Measurements from ENCODE around the gene CCNL1. TPM values are rescaled to one million over a fixed set of nuclear protein-coding genes. Genes with fewer than 3 reads are reported as not detected.
"Not testable (repeated sequence)": the region's sequence is repeated elsewhere in the genome, so short reads cannot be mapped to it uniquely, and the experiment has no call there.

CCNL1 gene
- total and polyA plus RNA-seq, 5 experiments from 2014 or later, result 52.9 to 388 (median 57.0) TPM

DNA sequence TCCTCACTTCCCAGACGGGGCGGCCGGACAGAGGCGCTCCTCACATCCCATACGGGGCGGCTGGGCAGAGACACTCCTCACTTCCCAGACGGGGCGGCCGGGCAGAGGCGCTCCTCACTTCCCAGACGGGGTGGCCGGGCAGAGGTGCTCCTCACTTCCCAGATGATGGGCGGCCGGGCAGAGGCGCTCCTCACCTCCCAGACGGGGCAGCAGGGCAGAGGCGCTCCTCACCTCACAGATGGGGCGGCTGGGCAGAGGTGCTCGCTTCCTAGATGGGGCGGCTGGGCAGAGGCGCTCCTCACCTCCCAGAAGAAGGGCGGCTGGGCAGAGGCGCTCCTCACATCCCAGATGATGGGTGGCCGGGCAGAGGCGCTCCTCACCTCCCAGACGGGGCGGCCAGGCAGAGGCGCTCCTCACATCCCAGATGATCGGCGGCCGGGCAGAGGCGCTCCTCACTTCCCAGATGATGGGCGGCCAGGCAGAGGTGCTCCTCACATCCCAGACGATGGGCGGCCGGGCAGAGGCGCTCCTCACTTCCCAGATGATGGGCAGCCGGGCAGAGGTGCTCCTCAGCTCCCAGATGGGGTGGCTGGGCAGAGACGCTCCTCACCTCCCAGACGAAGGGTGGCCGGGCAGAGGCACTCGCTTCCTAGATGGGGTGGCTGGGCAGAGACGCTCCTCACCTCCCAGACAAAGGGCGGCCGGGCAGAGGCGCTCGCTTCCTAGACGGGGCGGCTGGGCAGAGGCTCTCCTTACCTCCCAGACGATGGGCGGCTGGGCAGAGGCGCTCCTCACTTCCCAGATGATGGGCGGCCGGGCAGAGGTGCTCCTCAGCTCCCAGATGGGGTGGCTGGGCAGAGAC, 18.8 kb upstream of the CCNL1 start:
- POLR2A ChIA-PET, result interaction anchor here (7.9 kb wide), 1 partner anchor 17 kb away, joined by 503 read pairs; the partner anchor contains the start of gene CCNL1
- H3K27ac Mint-ChIP-seq, result peak overlapping the region in 5 of 10 donors; percentile 25 to 83 (median 37)
- DNase-seq, ATAC-seq, H3K4me3 Mint-ChIP-seq, H3K27me3 Mint-ChIP-seq: not testable (repeated sequence)
- peaks cover 11 to 29% (median 18%) of the 10 kb centered on the region in 9 donors for H3K9me3 Mint-ChIP-seq
- peaks cover 24 to 40% (median 26%) of the 10 kb centered on the region in 3 donors for H3K36me3 Mint-ChIP-seq
- peaks cover 19 to 48% (median 42%) of the 10 kb centered on the region in 4 donors for H3K4me1 Mint-ChIP-seq

DNA sequence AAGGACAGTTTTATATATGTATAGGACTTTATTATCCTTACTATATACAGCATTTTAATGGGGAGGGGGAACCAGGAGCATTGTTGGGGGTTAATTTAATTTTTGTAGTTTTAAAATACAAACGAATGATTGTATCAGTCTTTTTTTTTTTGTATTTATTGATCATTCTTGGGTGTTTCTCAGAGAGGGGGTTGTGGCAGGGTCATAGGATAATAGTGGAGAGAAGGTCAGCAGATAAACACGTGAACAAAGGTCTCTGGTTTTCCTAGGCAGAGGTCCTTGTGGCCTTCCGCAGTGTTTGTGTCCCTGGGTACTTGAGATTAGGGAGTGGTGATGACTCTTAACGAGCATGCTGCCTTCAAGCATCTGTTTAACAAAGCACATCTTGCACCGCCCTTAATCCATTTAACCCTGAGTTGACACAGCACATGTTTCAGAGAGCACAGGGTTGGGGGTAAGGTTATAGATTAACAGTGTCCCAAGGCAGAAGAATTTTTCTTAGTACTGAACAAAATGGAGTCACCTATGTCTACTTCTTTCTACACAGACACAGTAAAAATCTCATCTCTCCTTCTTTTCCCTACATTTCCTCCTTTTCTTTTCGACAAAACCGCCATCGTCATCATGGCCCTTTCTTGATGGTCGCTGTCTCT, 18.0 kb upstream of the CCNL1 start:
- H3K4me1 Mint-ChIP-seq, result peaks cover 13 to 40% (median 39%) of the 10 kb centered on the region in 4 donors
- H3K27ac Mint-ChIP-seq, result peak overlapping the region in 7 of 10 donors; percentile 25 to 99 (median 77)
- DNase-seq, ATAC-seq, H3K27me3 Mint-ChIP-seq: not testable (repeated sequence)
- H3K4me3 Mint-ChIP-seq, result peak overlapping the region in 3 of 10 donors; percentile 25 to 77 (median 36)
- H3K36me3 Mint-ChIP-seq, result peaks cover 16 to 32% (median 18%) of the 10 kb centered on the region in 3 donors
- POLR2A ChIA-PET, result interaction anchor here (0.5 to 7.9 kb wide), 2 partner anchors 16 to 446 kb away, joined by 4 to 503 read pairs; partner anchors contain the start of gene CCNL1
- H3K9me3 Mint-ChIP-seq, result peaks cover 4 to 21% (median 9%) of the 10 kb centered on the region in 9 donors

- peaks cover 0 to 17% (median 6%) of the 10 kb centered on the region in 9 donors for H3K9me3 Mint-ChIP-seq
- POLR2A ChIA-PET, result interaction anchor here (0.5 to 7.9 kb wide), 3 partner anchors 15 to 447 kb away, joined by 4 to 503 read pairs (median 21); partner anchors contain the start of gene CCNL1
- H3K36me3 Mint-ChIP-seq, result peaks cover 10 to 26% (median 11%) of the 10 kb centered on the region in 3 donors
- H3K4me3 Mint-ChIP-seq, result peak overlapping the region in 8 of 10 donors; percentile 27 to 93 (median 74)
- DNase-seq, result no peak
- no peak for ATAC-seq
- peak overlapping the region; percentile 42 to 99 (median 78) for H3K27ac Mint-ChIP-seq
- H3K27me3 Mint-ChIP-seq, result peaks cover 0 to 3% (median 0%) of the 10 kb centered on the region in 5 donors
- H3K4me1 Mint-ChIP-seq, result peaks cover 10 to 39% (median 35%) of the 10 kb centered on the region in 4 donors
Observed at GRCh38 chr3:157176934-157177333, 17.0 kb upstream of the CCNL1 start.

GRCh38 chr3:157175691-157176507, 16.0 kb upstream of the CCNL1 start:
- DNase-seq (no peak), ATAC-seq (no peak)
- H3K36me3 Mint-ChIP-seq, result peaks cover 8 to 20% (median 11%) of the 10 kb centered on the region in 3 donors
- peaks cover 12 to 43% (median 35%) of the 10 kb centered on the region in 4 donors for H3K4me1 Mint-ChIP-seq
- H3K27ac Mint-ChIP-seq, result peak overlapping the region; percentile 95 to 99 (median 98)
- peaks cover 0 to 3% (median 0%) of the 10 kb centered on the region in 5 donors for H3K27me3 Mint-ChIP-seq
- POLR2A ChIA-PET, result interaction anchor here (1.1 to 7.9 kb wide), 13 partner anchors 12 to 621 kb away, joined by 3 to 503 read pairs (median 8); partner anchors contain the start of genes CCNL1, SSR3 and TIPARP
- H3K9me3 Mint-ChIP-seq, result peaks cover 0 to 14% (median 4%) of the 10 kb centered on the region in 9 donors
- peak overlapping the region; percentile 81 to 98 (median 94) for H3K4me3 Mint-ChIP-seq

DNA sequence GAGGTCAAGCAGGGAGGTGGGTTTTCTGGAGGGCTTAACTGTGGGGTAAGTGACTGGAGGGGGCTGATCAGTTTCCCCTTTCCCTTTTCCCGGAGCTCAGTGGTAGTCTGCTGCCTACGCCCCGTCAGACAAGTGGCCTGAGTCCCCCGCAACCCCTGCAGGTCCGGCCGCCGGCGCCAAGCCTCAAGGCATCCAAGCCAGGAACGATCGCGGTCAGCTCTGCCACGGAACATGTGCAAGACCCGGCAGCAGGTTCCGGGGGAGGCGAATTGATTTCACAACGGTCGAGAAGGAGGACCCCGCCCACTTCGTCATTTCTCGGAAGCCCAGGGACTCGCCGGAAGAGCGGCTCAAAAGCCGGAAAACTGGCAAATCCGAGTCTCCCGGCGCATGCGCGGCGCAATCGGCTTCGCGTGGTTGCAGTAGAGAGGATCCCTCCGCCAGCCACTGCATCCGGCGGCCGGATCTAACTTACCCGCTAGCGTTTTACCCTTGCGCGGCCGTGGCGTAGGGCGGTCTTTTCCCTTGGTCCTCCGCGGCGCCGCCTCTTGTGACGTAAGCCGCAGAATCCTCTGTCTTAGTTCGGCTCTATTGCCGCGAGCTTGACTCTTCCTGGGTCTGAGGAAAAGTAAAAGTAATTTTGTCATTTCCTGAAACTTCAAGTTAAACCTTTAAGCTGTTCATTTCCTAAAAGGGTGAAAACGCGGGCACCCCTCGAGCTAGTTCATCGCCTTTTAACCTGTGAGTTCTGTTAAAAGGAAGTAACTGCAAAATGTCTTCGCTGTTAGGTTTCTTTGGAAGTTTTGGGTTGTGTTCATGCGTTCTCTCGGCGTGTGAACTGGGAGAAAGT, 14.9 kb upstream of the CCNL1 start:
- Mint-ChIP-seq H3K27ac (peak overlapping the region; percentile 95 to 99 (median 98)), H3K27me3 (peaks cover 0 to 3% (median 0%) of the 10 kb centered on the region in 5 donors), H3K4me1 (peaks cover 12 to 44% (median 33%) of the 10 kb centered on the region in 4 donors), H3K4me3 (peak overlapping the region; percentile 81 to 98 (median 94)), H3K9me3 (peaks cover 0 to 8% (median 2%) of the 10 kb centered on the region in 9 donors), H3K36me3 (peaks cover 4 to 12% (median 8%) of the 10 kb centered on the region in 3 donors)
- POLR2A ChIA-PET, result interaction anchor here (0.6 to 7.9 kb wide), 18 partner anchors 10 to 1627 kb away, joined by 3 to 503 read pairs (median 5); partner anchors contain the start of genes CCNL1, GFM1, MFSD1 and SSR3
- DNase-seq (peak; percentile 91 to 99 (median 98)), ATAC-seq (peak; percentile 91 to 93)

GRCh38 chr3:157174290-157174648, 14.3 kb upstream of the CCNL1 start:
- ATAC-seq (peak; percentile 2 to 16), DNase-seq (peak in 2 of 10 donors; percentile 22)
- Mint-ChIP-seq H3K9me3 (peaks cover 0 to 5% (median 0%) of the 10 kb centered on the region in 9 donors), H3K4me3 (peak overlapping the region; percentile 81 to 98 (median 94)), H3K36me3 (peaks cover 0 to 6% (median 4%) of the 10 kb centered on the region in 3 donors), H3K27ac (peak overlapping the region; percentile 95 to 99 (median 98)), H3K27me3 (peaks cover 0 to 3% (median 0%) of the 10 kb centered on the region in 5 donors), H3K4me1 (peaks cover 12 to 44% (median 30%) of the 10 kb centered on the region in 4 donors)
- POLR2A ChIA-PET, result interaction anchor here (0.6 to 7.9 kb wide), 14 partner anchors 11 to 1627 kb away, joined by 3 to 503 read pairs (median 8); partner anchors contain the start of genes CCNL1, GFM1, MFSD1 and SSR3

DNA sequence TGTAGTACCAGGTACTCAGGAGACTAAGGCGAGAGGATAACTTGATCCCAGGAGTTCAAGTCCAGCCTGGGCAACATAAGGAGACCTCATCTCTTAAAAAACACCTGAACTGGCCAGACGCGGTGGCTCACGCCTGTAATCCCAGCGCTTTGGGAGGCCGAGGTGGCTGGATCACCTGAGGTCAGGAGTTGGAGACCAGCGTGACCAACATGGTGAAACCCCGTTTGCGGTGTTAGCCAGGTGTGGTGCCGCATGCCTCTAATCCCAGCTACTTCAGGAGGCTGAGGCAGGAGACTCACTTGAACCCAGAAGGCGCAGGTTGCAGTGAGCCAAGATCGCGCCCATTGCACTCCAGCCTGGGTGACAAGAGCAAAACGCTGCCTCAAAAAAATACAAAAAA, 13.4 kb upstream of the CCNL1 start:
- H3K9me3 Mint-ChIP-seq, H3K36me3 Mint-ChIP-seq, ATAC-seq, H3K27me3 Mint-ChIP-seq, DNase-seq: not testable (repeated sequence)
- H3K4me1 Mint-ChIP-seq, result peaks cover 12 to 44% (median 30%) of the 10 kb centered on the region in 4 donors
- POLR2A ChIA-PET, result interaction anchor here (2.7 to 7.9 kb wide), 3 partner anchors 11 to 618 kb away, joined by 16 to 503 read pairs (median 16); partner anchors contain the start of genes CCNL1 and SSR3
- peak overlapping the region in 4 of 10 donors; percentile 5 to 99 (median 55) for H3K27ac Mint-ChIP-seq
- peak overlapping the region in 3 of 10 donors; percentile 36 to 55 (median 41) for H3K4me3 Mint-ChIP-seq

GRCh38 chr3:157172746-157173145, 12.8 kb upstream of the CCNL1 start:
- ATAC-seq (no peak), DNase-seq (no peak)
- peak overlapping the region in 7 of 10 donors; percentile 2 to 83 (median 44) for H3K27ac Mint-ChIP-seq
- H3K27me3 Mint-ChIP-seq, result peaks cover 0 to 3% (median 0%) of the 10 kb centered on the region in 5 donors
- POLR2A ChIA-PET, result interaction anchor here (7.9 kb wide), 1 partner anchor 11 kb away, joined by 503 read pairs; the partner anchor contains the start of gene CCNL1
- peak overlapping the region in 6 of 10 donors; percentile 30 to 57 (median 38) for H3K4me3 Mint-ChIP-seq
- peaks cover 0 to 4% (median 2%) of the 10 kb centered on the region in 3 donors for H3K36me3 Mint-ChIP-seq
- peaks cover 0 to 4% (median 0%) of the 10 kb centered on the region in 9 donors for H3K9me3 Mint-ChIP-seq
- H3K4me1 Mint-ChIP-seq, result peaks cover 12 to 39% (median 24%) of the 10 kb centered on the region in 4 donors

- peak overlapping the region in 1 of 10 donors; percentile 29 for H3K27ac Mint-ChIP-seq
- DNase-seq, result no peak
- no peaks in the 10 kb centered on the region for H3K36me3 Mint-ChIP-seq
- no peak overlapping the region for H3K4me3 Mint-ChIP-seq
- H3K9me3 Mint-ChIP-seq, result no peaks in the 10 kb centered on the region
- ATAC-seq, result no peak
- POLR2A ChIA-PET, result interaction anchor here (7.9 kb wide), 1 partner anchor 9 kb away, joined by 503 read pairs; the partner anchor contains the start of gene CCNL1
- peaks cover 0 to 3% (median 0%) of the 10 kb centered on the region in 5 donors for H3K27me3 Mint-ChIP-seq
- peaks cover 5 to 21% (median 10%) of the 10 kb centered on the region in 4 donors for H3K4me1 Mint-ChIP-seq
Observed at GRCh38 chr3:157170861-157171260, 10.9 kb upstream of the CCNL1 start.

- H3K4me1 Mint-ChIP-seq, result peaks cover 5 to 15% (median 7%) of the 10 kb centered on the region in 4 donors
- H3K27me3 Mint-ChIP-seq, result no peaks in the 10 kb centered on the region
- no peaks in the 10 kb centered on the region for H3K9me3 Mint-ChIP-seq
- no peaks in the 10 kb centered on the region for H3K36me3 Mint-ChIP-seq
- H3K4me3 Mint-ChIP-seq, result no peak overlapping the region
- POLR2A ChIA-PET, result interaction anchor here (1.8 kb wide), 1 partner anchor 7 kb away, joined by 16 read pairs; the partner anchor contains the start of gene CCNL1
- ATAC-seq (no peak), DNase-seq (no peak)
- H3K27ac Mint-ChIP-seq, result no peak overlapping the region
Observed at GRCh38 chr3:157167371-157168042, 7.6 kb upstream of the CCNL1 start.
